WERI-Rb-1 (cell line): ENCODE measurements around the gene MAN1C1.

ENCODE experiments used
- DNase-seq: peaks from one replicate; pipeline ENCODE4 v3.0.0-alpha.2; 2020
- H3K27ac ChIP-seq: fragments of 250-450 bp; sonication (Bioruptor Pico); 2 replicates; pipeline ENCODE4 v1.5.1; 2020; ENCODE audit warnings: mild to moderate bottlenecking, moderate library complexity
- H3K27me3 ChIP-seq: fragments of 250-450 bp; sonication (Bioruptor Pico); 2 replicates; pipeline ENCODE4 v1.5.1; 2021; ENCODE audit warnings: mild to moderate bottlenecking, low read depth, moderate library complexity; ENCODE audit not compliant: insufficient read depth, severe bottlenecking
- H3K36me3 ChIP-seq: fragments of 250-450 bp; sonication (Bioruptor Pico); 2 replicates; pipeline ENCODE4 v1.5.1; 2020; ENCODE audit warnings: mild to moderate bottlenecking, moderate library complexity
- H3K4me3 ChIP-seq: 2 replicates; pipeline ENCODE4 v1.5.1; 2011; ENCODE audit warnings: low read depth, mild to moderate bottlenecking, control low read depth, low read length
- H3K9me3 ChIP-seq: fragments of 250-450 bp; sonication (Bioruptor Pico); 2 replicates; pipeline ENCODE4 v1.5.1; 2021; ENCODE audit warnings: mild to moderate bottlenecking, moderate library complexity; ENCODE audit not compliant: severe bottlenecking
- TF ChIP-seq, protein P1 (sequence below): IDR thresholded peaks from 2 replicates; pipeline ENCODE4 v1.5.1; 2011; ENCODE audit warnings: low read depth, mild to moderate bottlenecking, control low read depth, inconsistent platforms, low read length

MAN1C1 gene

DNA sequence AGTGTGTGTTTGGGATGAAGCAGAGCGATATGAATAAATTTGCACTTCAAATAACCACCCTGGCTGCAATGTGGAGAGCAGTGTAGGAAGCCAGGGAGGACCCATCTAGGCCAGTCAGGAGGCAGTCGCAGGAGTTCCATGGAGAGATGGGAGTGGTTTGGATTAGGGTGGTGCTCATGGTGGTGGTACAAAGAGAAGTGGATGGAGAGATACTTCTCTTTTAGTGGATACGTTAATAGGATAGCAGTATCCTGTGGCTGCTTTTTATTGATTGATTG, 58.2 kb downstream of the MAN1C1 start:
- H3K27me3 ChIP-seq, result no peaks in the 10 kb centered on the region
- H3K36me3 ChIP-seq, result no peaks in the 10 kb centered on the region
- H3K27ac ChIP-seq, result no peak overlapping the region
- TF ChIP-seq, protein P1, sequence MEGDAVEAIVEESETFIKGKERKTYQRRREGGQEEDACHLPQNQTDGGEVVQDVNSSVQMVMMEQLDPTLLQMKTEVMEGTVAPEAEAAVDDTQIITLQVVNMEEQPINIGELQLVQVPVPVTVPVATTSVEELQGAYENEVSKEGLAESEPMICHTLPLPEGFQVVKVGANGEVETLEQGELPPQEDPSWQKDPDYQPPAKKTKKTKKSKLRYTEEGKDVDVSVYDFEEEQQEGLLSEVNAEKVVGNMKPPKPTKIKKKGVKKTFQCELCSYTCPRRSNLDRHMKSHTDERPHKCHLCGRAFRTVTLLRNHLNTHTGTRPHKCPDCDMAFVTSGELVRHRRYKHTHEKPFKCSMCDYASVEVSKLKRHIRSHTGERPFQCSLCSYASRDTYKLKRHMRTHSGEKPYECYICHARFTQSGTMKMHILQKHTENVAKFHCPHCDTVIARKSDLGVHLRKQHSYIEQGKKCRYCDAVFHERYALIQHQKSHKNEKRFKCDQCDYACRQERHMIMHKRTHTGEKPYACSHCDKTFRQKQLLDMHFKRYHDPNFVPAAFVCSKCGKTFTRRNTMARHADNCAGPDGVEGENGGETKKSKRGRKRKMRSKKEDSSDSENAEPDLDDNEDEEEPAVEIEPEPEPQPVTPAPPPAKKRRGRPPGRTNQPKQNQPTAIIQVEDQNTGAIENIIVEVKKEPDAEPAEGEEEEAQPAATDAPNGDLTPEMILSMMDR, result no peak
- no peak overlapping the region for H3K4me3 ChIP-seq
- DNase-seq, result no peak
- peaks cover 8% of the 10 kb centered on the region for H3K9me3 ChIP-seq

DNA sequence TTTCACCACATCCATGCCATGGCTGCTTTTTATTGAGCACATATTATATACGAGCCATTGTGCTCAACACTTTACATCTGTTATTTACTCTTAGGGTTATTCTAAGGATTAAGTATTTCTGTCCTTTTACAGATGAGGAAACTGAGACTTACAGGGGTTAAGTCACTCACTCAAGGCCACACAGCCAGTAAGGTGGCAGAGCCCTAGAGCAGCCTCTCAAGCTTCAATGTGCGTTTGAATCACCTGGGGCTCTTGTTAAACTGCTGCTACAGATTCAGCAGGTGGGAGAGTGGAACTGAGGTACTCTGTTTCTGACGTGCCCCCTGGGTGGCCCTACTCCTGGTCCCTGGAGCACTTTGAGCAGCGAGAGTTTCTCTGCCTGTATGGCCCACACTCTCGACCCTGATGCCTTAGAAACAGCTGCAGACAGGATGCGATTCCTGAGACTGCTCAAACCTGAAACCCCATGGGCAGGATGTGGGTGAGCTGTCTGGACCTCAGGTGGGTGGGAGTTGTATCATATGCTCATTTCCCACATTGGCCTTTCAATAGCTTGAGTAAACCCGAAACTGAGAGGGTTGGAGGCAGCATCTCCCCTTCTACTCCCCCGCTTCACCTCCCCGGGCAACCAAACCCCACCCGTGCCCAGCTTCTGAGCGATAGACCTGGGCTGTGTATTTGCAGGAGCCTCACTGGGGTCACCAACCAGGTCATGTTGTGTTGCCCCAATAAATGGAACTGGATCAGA, 59.3 kb downstream of the MAN1C1 start:
- peaks cover 8% of the 10 kb centered on the region for H3K9me3 ChIP-seq
- TF ChIP-seq, protein P1, result no peak
- no peak overlapping the region for H3K27ac ChIP-seq
- DNase-seq, result no peak
- no peaks in the 10 kb centered on the region for H3K36me3 ChIP-seq
- H3K27me3 ChIP-seq, result no peaks in the 10 kb centered on the region
- H3K4me3 ChIP-seq, result no peak overlapping the region

DNA sequence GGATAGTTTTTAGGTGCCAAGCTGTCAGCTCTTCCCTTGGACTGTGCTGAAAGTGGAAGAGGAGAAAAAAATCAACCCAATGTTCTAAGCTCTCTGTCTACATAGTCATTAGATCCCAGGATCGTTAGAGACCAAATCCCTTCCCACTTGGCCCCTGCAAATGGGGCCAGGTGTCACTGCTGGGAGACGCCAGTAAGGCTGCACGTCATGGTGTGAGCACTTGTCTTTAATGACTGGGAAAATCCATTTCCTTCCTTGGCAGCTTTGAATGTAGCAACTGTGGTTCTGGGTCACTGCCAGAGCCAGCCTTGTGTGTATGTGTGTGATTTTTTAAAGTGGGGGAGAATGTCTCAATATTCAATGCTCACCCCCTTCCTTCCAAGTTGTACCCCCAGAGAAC, 59.9 kb downstream of the MAN1C1 start:
- peak; percentile 73 for DNase-seq
- Histone ChIP-seq H3K27ac (peak overlapping the region; percentile 29), H3K27me3 (no peaks in the 10 kb centered on the region), H3K4me3 (no peak overlapping the region), H3K36me3 (no peaks in the 10 kb centered on the region), H3K9me3 (peaks cover 8% of the 10 kb centered on the region)
- TF ChIP-seq, protein P1, result no peak

DNA sequence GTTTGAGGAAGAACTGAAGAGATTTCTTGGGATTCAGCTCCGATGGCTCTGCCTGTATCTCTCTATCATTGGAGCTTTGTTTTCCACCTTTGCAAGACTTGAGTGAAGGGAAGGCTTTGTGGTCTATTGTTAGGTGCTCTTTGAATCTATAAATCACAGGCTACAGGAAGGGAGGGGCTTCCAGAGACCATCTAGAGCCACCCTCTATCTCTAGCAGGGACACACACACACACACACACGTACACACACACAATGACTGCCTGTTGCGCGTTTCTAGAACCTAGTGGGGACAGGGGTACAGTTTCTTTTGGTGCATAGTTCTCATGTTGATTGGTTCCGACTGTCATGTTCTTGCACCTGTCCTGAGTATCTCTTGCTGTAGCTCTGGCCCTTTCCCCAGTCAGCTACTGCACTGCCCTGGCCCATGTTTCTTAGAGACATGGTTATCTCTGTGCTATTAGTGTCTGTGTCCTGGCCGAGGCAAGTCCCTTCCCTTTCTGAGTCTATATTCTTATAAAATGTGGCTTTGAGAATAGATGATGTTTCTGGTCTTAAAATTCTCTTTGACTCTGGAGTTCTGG, 60.7 kb downstream of the MAN1C1 start:
- H3K27me3 ChIP-seq, result no peaks in the 10 kb centered on the region
- peaks cover 4% of the 10 kb centered on the region for H3K9me3 ChIP-seq
- H3K27ac ChIP-seq, result no peak overlapping the region; the same call in 1 of the 2 replicates
- TF ChIP-seq, protein P1, result no peak
- no peaks in the 10 kb centered on the region for H3K36me3 ChIP-seq
- no peak for DNase-seq
- no peak overlapping the region for H3K4me3 ChIP-seq

DNA sequence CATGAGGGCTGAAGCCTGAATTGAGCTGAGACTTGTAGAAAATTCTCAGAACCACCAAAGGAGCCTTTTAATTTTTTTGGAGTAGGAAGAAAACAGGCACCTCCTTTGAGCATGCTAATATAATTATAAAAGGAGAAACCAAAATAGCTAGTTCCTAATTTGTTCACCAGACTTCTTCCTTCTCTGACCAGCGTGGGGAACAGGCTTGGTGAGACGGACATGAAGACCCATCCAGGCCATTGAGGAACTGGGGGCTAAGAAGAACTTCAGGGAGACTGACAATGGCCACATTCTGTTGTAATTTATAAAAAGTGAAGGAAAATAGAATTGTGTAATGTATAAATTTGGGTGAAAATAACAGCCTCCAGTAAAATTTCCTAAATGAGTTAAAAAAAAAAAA, 62.6 kb downstream of the MAN1C1 start:
- no peak for DNase-seq
- no peaks in the 10 kb centered on the region for H3K9me3 ChIP-seq
- H3K27ac ChIP-seq, result no peak overlapping the region
- H3K36me3 ChIP-seq, result no peaks in the 10 kb centered on the region
- H3K4me3 ChIP-seq, result no peak overlapping the region
- H3K27me3 ChIP-seq, result no peaks in the 10 kb centered on the region
- TF ChIP-seq, protein P1, result no peak

DNA sequence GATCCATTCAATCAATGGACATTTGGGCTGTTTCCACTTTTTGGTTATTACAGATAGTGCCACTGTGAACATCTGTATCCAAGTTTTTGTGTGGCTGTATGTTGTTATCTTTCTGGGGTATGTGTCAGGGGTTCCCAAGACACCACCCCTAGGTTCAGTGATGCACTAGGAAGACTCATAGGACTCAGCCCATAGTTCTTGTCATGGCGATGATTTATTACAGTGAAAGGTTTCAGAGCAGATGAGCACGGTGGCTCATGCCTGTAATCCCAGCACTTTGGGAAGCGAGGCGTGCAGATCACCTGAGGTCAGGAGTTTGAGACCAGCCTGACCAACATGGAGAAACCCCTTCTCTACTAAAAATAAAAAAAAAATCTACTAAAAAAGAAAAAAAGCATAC, 64.1 kb downstream of the MAN1C1 start:
- H3K27ac ChIP-seq, result no peak overlapping the region
- TF ChIP-seq, protein P1, result no peak
- no peaks in the 10 kb centered on the region for H3K27me3 ChIP-seq
- no peaks in the 10 kb centered on the region for H3K36me3 ChIP-seq
- DNase-seq, result peak; percentile 45
- no peaks in the 10 kb centered on the region for H3K9me3 ChIP-seq
- no peak overlapping the region for H3K4me3 ChIP-seq
